Measurements from ENCODE around the gene PGF. TPM values are rescaled to one million over a fixed set of nuclear protein-coding genes. Genes with fewer than 3 reads are reported as not detected.
"Not testable (repeated sequence)": the region's sequence is repeated elsewhere in the genome, so short reads cannot be mapped to it uniquely, and the experiment has no call there.

Gene PGF
- 3.0 TPM for total RNA-seq
- long read RNA-seq, transcript PGF-203 (6 exons, 1,699 nt) = major isoform, 7 of 10 reads
- long read RNA-seq, partial matches to known transcripts = 0 of 10 reads
- long read RNA-seq, other reads (novel, unspliced or antisense) = 0 of 10 reads

GRCh38 chr14:74955229-74956026 lies at the start of gene PGF:
PGF (minus strand) TSS chr14:74955597; CDS start chr14:74955242, 355 bp downstream.
- H3K9me3 ChIP-seq = no peaks in the 10 kb centered on the region
- ATAC-seq (peak; percentile 82 to 88), DNase-seq (peak; percentile 80)
- peaks cover 14% of the 10 kb centered on the region for H3K4me1 ChIP-seq
- peak within 1 kb of the TSS; percentile 24 for H3K27ac ChIP-seq
- H3K4me3 ChIP-seq = peak within 1 kb of the TSS; percentile 60
- TF ChIP-seq CTCF (IDR thresholded peaks at IDR 0.05) = no peak
- peaks cover 21% of the 10 kb centered on the region for H3K27me3 ChIP-seq (ENCODE audit: low read depth)
- H3K36me3 ChIP-seq = no peaks in the 10 kb centered on the region
- intact Hi-C loops (cut with DNase I) = no loop called here

- peak overlapping the region; percentile 90 for H3K27ac ChIP-seq
- no peaks in the 10 kb centered on the region for H3K9me3 ChIP-seq
- H3K4me3 ChIP-seq = peak overlapping the region; percentile 96
- TF ChIP-seq CTCF (IDR thresholded peaks at IDR 0.05) = no peak
- ATAC-seq (peak in 1 of 2 donors; percentile 10), DNase-seq (no peak)
- H3K36me3 ChIP-seq = peaks cover 42% of the 10 kb centered on the region
- H3K27me3 ChIP-seq (ENCODE audit: low read depth) = no peaks in the 10 kb centered on the region
- intact Hi-C loops (cut with DNase I) = no loop called here
- peaks cover 20% of the 10 kb centered on the region for H3K4me1 ChIP-seq
These were observed 48.0 kb upstream of the PGF start for GRCh38 chr14:75003250-75004027.

- ATAC-seq (peak; percentile 100), DNase-seq (peak; percentile 98)
- Histone ChIP-seq H3K4me3 (peak within 1 kb of the TSS; percentile 96), H3K36me3 (peaks cover 34% of the 10 kb centered on the region), H3K9me3 (no peaks in the 10 kb centered on the region), H3K27me3 (ENCODE audit: low read depth) (no peaks in the 10 kb centered on the region), H3K4me1 (peaks cover 20% of the 10 kb centered on the region), H3K27ac (peak within 1 kb of the TSS; percentile 90)
- intact Hi-C loops (cut with DNase I) = no loop called here
- no peak for TF ChIP-seq CTCF (IDR thresholded peaks at IDR 0.05)
These were observed 47.2 kb upstream of the PGF start, which contains the start of gene EIF2B2 for GRCh38 chr14:75002392-75003249. EIF2B2 (plus strand) TSS chr14:75002921; CDS start chr14:75002991, 70 bp downstream.

GRCh38 chr14:75001899-75002298 lies 46.5 kb upstream of the PGF start:
- DNase-seq = no peak
- Histone ChIP-seq H3K27me3 (ENCODE audit: low read depth) (no peaks in the 10 kb centered on the region), H3K9me3 (no peaks in the 10 kb centered on the region), H3K4me3 (peak overlapping the region; percentile 96), H3K27ac (peak overlapping the region; percentile 90), H3K36me3 (peaks cover 27% of the 10 kb centered on the region), H3K4me1 (peaks cover 20% of the 10 kb centered on the region)
- ATAC-seq = no peak
- intact Hi-C loops (cut with DNase I) = no loop called here
- TF ChIP-seq CTCF (IDR thresholded peaks at IDR 0.05) = no peak

GRCh38 chr14:75001261-75001660 lies 45.9 kb upstream of the PGF start:
- Histone ChIP-seq H3K9me3 (no peaks in the 10 kb centered on the region), H3K27ac (no peak overlapping the region), H3K4me1 (peaks cover 20% of the 10 kb centered on the region), H3K27me3 (ENCODE audit: low read depth) (no peaks in the 10 kb centered on the region), H3K36me3 (peaks cover 20% of the 10 kb centered on the region), H3K4me3 (no peak overlapping the region)
- ATAC-seq (no peak), DNase-seq (no peak)
- intact Hi-C loops (cut with DNase I) = no loop called here
- no peak for TF ChIP-seq CTCF (IDR thresholded peaks at IDR 0.05)

- H3K27me3 ChIP-seq (ENCODE audit: low read depth); H3K9me3 ChIP-seq; H3K36me3 ChIP-seq; intact Hi-C loops (cut with DNase I); H3K4me3 ChIP-seq; DNase-seq; ATAC-seq; H3K27ac ChIP-seq; H3K4me1 ChIP-seq: not testable (repeated sequence)
These were observed 40.4 kb upstream of the PGF start for GRCh38 chr14:74995781-74996180.

- H3K4me1 ChIP-seq; ATAC-seq; H3K27me3 ChIP-seq (ENCODE audit: low read depth); H3K4me3 ChIP-seq; DNase-seq; H3K9me3 ChIP-seq; H3K27ac ChIP-seq; H3K36me3 ChIP-seq; intact Hi-C loops (cut with DNase I): not testable (repeated sequence)
These were observed 38.8 kb upstream of the PGF start for GRCh38 chr14:74994182-74994581.

Measured in lower lobe of right lung (tissue), 2 donors.